C4-2B (cell line): Measurements from ENCODE around the gene CBY1.

Source experiments
- ZFX ChIP-seq: fragments of 450-650 bp; IDR thresholded peaks from 2 replicates; pipeline ENCODE4 v1.6.1; 2017
- TF ChIP-seq, protein P1 (sequence below): fragments of 450-650 bp; conservative IDR thresholded peaks from 2 replicates; pipeline ENCODE4 v1.5.1; 2017; ENCODE audit warnings: mild to moderate bottlenecking

DNA sequence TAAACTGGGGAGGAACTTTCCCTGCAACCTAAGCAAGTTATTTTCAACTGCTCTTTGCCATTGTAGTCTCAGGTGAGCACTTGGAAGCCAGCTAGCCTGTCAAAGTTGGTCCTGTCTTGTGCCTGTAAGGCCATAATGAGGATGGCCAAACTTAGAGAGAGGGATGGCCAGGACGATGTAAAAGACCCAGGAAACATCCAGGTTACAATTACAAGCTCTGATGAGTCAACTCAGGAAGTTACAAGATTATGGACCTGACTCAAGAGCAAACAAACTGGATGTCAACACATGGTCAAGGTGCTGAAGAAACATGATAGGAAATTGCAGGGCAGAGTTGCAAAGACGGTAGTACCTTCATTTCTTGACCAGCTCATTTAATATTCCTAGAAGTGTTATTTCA lies 50.9 kb downstream of the CBY1 start:
- TF ChIP-seq, protein P1, sequence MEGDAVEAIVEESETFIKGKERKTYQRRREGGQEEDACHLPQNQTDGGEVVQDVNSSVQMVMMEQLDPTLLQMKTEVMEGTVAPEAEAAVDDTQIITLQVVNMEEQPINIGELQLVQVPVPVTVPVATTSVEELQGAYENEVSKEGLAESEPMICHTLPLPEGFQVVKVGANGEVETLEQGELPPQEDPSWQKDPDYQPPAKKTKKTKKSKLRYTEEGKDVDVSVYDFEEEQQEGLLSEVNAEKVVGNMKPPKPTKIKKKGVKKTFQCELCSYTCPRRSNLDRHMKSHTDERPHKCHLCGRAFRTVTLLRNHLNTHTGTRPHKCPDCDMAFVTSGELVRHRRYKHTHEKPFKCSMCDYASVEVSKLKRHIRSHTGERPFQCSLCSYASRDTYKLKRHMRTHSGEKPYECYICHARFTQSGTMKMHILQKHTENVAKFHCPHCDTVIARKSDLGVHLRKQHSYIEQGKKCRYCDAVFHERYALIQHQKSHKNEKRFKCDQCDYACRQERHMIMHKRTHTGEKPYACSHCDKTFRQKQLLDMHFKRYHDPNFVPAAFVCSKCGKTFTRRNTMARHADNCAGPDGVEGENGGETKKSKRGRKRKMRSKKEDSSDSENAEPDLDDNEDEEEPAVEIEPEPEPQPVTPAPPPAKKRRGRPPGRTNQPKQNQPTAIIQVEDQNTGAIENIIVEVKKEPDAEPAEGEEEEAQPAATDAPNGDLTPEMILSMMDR, result no peak
- no peak for TF ChIP-seq ZFX
